ENCODE results near the gene CD47.

The CD47 gene

GRCh38 chr3:108004647-108005046 lies 86.2 kb downstream of the CD47 start:
- Histone ChIP-seq H3K4me1 (ENCODE audit: insufficient read depth, poor library complexity, severe bottlenecking) (peaks cover 24% of the 10 kb centered on the region), H3K27me3 (ENCODE audit: insufficient read depth, poor library complexity, severe bottlenecking) (no peaks in the 10 kb centered on the region), H3K36me3 (ENCODE audit: low read depth) (no peaks in the 10 kb centered on the region), H3K4me3 (ENCODE audit: severe bottlenecking) (no peak overlapping the region), H3K27ac (ENCODE audit: poor library complexity, severe bottlenecking) (no peak overlapping the region), H3K9me3 (ENCODE audit: severe bottlenecking) (no peaks in the 10 kb centered on the region)
- ATAC-seq (ENCODE audit: low read depth) (no peak), DNase-seq (ENCODE audit: low spot score) (no peak)
- TF ChIP-seq CTCF (IDR thresholded peaks at IDR 0.05; ENCODE audit: poor library complexity, severe bottlenecking): no peak

- ATAC-seq (ENCODE audit: low read depth) (peak; percentile 68), DNase-seq (ENCODE audit: low spot score) (no peak)
- H3K36me3 ChIP-seq (ENCODE audit: low read depth): no peaks in the 10 kb centered on the region
- peaks cover 31% of the 10 kb centered on the region for H3K4me1 ChIP-seq (ENCODE audit: insufficient read depth, poor library complexity, severe bottlenecking)
- no peaks in the 10 kb centered on the region for H3K27me3 ChIP-seq (ENCODE audit: insufficient read depth, poor library complexity, severe bottlenecking)
- TF ChIP-seq CTCF (IDR thresholded peaks at IDR 0.05; ENCODE audit: poor library complexity, severe bottlenecking): no peak
- H3K9me3 ChIP-seq (ENCODE audit: severe bottlenecking): no peaks in the 10 kb centered on the region
- peak overlapping the region; percentile 37 for H3K27ac ChIP-seq (ENCODE audit: poor library complexity, severe bottlenecking)
- H3K4me3 ChIP-seq (ENCODE audit: severe bottlenecking): no peak overlapping the region
Measured at GRCh38 chr3:108001457-108001856, 89.4 kb downstream of the CD47 start.

DNA sequence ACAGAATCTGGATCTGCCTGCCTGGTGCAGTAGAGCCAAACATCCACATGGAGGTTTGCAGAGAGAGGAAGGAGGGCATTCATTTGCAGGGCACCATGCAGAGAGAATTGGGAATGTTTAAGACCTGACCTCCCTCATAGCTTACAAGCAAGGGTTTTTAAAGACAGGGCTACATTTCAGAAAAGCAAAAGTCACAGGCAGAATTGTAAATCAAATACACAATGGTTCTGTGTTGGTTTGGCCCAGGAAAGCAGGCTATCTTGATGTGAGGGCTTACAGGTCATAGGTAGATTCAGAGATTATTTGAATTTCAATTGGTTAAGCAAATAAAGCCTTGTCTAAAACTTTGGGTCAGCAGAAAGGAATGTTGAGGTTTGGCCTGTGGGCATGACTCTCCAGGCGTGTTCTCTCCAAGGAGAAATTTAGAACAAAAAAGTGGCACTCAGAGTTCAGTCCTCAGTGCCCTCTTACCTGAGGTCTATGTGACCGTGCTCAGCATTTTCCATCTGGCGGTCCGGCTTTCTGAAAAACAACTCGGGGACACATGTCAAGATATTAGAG lies 91.5 kb downstream of the CD47 start:
- H3K4me1 ChIP-seq (ENCODE audit: insufficient read depth, poor library complexity, severe bottlenecking): peaks cover 38% of the 10 kb centered on the region
- DNase-seq (ENCODE audit: low spot score) (no peak), ATAC-seq (ENCODE audit: low read depth) (peak; percentile 89)
- H3K36me3 ChIP-seq (ENCODE audit: low read depth): no peaks in the 10 kb centered on the region
- H3K27ac ChIP-seq (ENCODE audit: poor library complexity, severe bottlenecking): peak overlapping the region; percentile 50
- TF ChIP-seq CTCF (IDR thresholded peaks at IDR 0.05; ENCODE audit: poor library complexity, severe bottlenecking): no peak
- H3K4me3 ChIP-seq (ENCODE audit: severe bottlenecking): no peak overlapping the region
- no peaks in the 10 kb centered on the region for H3K9me3 ChIP-seq (ENCODE audit: severe bottlenecking)
- no peaks in the 10 kb centered on the region for H3K27me3 ChIP-seq (ENCODE audit: insufficient read depth, poor library complexity, severe bottlenecking)

DNA sequence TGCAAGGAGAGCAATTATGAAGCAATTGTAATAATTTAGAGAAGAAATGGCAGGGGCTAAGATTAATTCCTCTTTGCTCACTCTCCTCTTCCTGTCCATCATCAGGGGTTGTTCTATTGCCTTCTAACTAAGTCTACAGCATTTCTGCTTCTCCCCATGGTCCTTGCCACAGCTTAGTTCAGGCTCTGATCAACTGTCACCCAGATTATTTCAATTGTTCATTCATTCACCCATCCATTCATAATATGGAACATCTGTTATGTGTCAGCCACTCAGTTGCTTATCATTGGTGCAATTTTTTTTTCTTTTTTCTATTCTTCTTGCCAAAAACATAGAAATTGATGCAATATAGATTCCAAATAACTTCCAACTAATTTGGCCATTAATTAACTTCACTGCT lies 93.2 kb downstream of the CD47 start:
- no peak for TF ChIP-seq CTCF (IDR thresholded peaks at IDR 0.05; ENCODE audit: poor library complexity, severe bottlenecking)
- H3K27me3 ChIP-seq (ENCODE audit: insufficient read depth, poor library complexity, severe bottlenecking): no peaks in the 10 kb centered on the region
- peaks cover 54% of the 10 kb centered on the region for H3K4me1 ChIP-seq (ENCODE audit: insufficient read depth, poor library complexity, severe bottlenecking)
- H3K9me3 ChIP-seq (ENCODE audit: severe bottlenecking): no peaks in the 10 kb centered on the region
- no peak overlapping the region for H3K27ac ChIP-seq (ENCODE audit: poor library complexity, severe bottlenecking)
- H3K4me3 ChIP-seq (ENCODE audit: severe bottlenecking): no peak overlapping the region
- H3K36me3 ChIP-seq (ENCODE audit: low read depth): no peaks in the 10 kb centered on the region
- no peak for ATAC-seq (ENCODE audit: low read depth)
- no peak for DNase-seq (ENCODE audit: low spot score)

DNA sequence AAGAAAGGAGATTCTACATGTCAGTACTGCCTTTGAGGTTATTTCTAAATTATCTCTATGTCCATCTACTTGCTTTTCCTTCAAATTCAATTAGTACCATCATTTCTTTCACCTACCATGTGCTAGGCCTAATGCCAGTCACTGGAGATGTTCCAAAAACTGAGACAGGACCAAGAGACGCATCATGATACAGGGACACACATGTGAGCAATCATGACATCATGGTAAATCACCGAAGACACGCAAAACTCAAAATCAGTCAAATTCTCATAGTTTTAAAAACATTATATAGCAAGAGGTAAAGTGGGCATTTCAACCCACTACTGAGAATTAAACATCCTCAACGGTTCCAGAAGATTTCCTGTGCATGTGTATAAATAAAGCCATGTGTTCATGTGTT lies 95.0 kb downstream of the CD47 start:
- peaks cover 44% of the 10 kb centered on the region for H3K4me1 ChIP-seq (ENCODE audit: insufficient read depth, poor library complexity, severe bottlenecking)
- ATAC-seq (ENCODE audit: low read depth): no peak
- no peak for TF ChIP-seq CTCF (IDR thresholded peaks at IDR 0.05; ENCODE audit: poor library complexity, severe bottlenecking)
- H3K9me3 ChIP-seq (ENCODE audit: severe bottlenecking): no peaks in the 10 kb centered on the region
- H3K36me3 ChIP-seq (ENCODE audit: low read depth): no peaks in the 10 kb centered on the region
- H3K27me3 ChIP-seq (ENCODE audit: insufficient read depth, poor library complexity, severe bottlenecking): no peaks in the 10 kb centered on the region
- peak overlapping the region; percentile 43 for H3K27ac ChIP-seq (ENCODE audit: poor library complexity, severe bottlenecking)
- H3K4me3 ChIP-seq (ENCODE audit: severe bottlenecking): no peak overlapping the region
- no peak for DNase-seq (ENCODE audit: low spot score)
